Globus pallidus (tissue), 1 donor: Measurements from ENCODE around the gene STXBP5L.
"Not testable (repeated sequence)": the region's sequence is repeated elsewhere in the genome, so short reads cannot be mapped to it uniquely, and the experiment has no call there.

ENCODE experiments used
- DNase-seq: peaks from one replicate; pipeline ENCODE4 v3.0.0-alpha.2; 2015; ENCODE audit warnings: low spot score

Gene STXBP5L

GRCh38 chr3:121231872-121232271 is 323.9 kb downstream of the STXBP5L start:
- DNase-seq, result no peak

- no peak for DNase-seq
These were observed 324.6 kb downstream of the STXBP5L start for GRCh38 chr3:121232309-121233225.

DNA sequence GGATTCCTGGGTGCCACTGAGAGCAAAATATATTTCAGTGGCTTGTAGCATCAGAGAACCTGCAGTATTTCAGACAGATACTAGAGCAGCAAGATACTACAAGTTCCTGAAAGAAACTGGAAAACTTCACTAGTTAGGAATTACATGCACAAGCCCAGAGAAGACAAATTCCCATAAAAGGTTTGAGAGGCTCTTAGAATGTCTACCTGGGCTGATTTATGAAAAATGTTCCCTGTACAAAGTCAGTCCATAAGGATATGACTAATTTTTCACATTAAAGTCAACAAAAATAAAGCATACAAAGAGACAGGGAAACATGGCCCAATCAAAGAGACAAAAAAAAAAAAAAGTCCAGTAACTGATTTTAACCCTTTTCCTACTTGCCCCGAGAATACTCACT is 335.2 kb downstream of the STXBP5L start:
- no peak for DNase-seq

DNA sequence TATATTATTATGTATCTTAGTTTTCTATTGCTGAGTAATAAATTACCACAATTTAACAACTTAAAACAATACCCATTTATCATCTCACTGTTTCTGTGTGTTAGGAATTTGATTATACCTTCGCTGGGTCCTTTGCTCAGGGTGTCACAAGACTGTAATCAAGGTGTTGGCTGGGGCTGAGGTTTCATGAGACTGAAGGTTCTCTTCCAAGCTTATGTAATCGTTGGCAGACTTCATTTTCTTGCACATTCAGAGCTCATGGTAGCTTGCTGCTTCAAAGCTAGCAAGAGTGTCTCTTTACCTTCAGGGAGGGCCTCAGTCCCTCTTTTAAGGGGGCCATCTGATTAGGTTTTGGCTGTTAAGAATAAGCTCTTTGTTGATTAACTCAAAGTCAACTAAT is 344.7 kb downstream of the STXBP5L start:
- DNase-seq, result no peak

GRCh38 chr3:121269389-121269788 is 361.4 kb downstream of the STXBP5L start:
- DNase-seq, result no peak

- no peak for DNase-seq
These were observed 366.4 kb downstream of the STXBP5L start for GRCh38 chr3:121274411-121274810.

- no peak for DNase-seq
These were observed 387.4 kb downstream of the STXBP5L start for GRCh38 chr3:121295452-121295851.

DNA sequence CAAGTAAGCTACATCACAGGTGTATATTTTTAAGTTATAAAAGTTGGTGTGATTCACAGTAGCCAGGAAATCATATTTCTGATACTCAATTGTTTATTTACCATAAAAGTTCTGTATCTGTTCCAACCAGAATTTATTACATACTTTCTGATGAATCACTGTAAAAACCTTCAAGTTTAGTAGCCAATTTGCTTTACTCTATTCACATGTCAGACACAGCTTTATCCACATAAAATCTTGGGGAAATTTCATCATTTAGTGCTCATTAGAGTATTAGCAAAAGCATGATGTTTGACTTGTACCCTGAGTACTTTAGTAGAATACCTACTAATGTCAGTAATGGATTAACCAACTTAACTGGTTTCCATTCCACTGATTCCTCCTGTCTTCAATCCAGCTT is 388.0 kb downstream of the STXBP5L start:
- no peak for DNase-seq

GRCh38 chr3:121324320-121324719 is 416.3 kb downstream of the STXBP5L start:
- no peak for DNase-seq

- DNase-seq, result no peak
These were observed 422.1 kb downstream of the STXBP5L start for GRCh38 chr3:121330118-121330517.

DNA sequence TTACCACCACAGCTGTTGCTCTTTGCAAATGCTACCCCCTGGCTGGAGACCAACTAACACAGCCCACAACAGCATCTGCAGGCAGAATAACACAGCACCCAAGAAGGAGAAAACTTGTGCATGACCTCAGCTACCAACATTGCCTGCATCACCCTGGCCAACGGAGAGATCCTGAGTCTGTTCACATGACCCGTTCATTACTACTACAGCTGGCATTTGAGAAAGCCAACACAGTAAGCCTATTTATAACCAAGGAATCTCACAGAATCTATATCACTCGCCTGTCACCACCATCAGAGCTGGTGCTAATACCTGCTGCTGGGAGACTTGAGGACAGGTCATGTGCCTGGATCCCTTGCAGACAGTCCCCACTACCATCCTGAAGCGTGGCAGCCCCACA is 422.6 kb downstream of the STXBP5L start:
- no peak for DNase-seq

- DNase-seq, result not testable (repeated sequence)
These were observed 448.0 kb downstream of the STXBP5L start for GRCh38 chr3:121355960-121356359.

- no peak for DNase-seq
These were observed 454.2 kb downstream of the STXBP5L start for GRCh38 chr3:121362035-121362734.

GRCh38 chr3:121388308-121388707 is 480.3 kb downstream of the STXBP5L start:
- not testable (repeated sequence) for DNase-seq

GRCh38 chr3:121395967-121396366 is 488.0 kb downstream of the STXBP5L start:
- not testable (repeated sequence) for DNase-seq

DNA sequence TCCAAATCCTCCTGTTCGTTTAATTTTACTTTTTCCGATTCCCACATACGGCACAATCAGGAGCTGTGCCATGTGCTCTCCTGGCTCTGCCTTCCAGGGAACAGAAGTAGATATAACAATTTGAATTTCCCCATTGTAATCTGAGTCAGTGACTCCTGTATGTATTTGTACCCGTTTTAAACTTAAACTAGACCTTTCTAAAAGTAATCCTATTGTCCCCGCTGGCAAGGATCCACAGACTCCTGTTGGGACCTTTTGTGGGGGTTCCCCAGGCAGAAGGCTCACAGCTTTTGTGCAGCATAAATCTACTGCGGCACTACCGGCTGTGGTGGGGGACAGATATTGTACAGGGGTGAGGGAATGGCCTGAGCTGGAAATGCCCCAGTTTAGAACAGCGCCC is 490.0 kb downstream of the STXBP5L start:
- not testable (repeated sequence) for DNase-seq

DNA sequence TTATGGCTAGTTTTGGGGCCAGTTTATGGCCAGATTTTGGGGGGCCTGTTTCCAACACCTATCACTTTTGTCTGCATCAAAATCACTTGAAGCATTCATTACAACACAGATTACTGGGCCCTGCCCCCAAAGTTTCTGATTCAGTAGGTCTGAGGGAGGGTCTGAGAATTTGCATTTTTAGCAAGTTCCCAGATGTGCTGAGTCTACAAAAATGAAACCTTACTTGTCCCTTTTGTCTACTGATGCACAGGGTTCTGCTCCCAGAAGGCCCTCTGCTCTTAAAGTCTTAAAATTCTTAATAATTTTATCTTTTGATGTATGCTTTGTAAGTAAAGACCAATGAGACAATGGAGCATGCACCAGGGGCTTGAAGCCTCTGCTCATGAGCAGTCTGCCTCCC is 491.8 kb downstream of the STXBP5L start:
- DNase-seq, result no peak

GRCh38 chr3:121405631-121406030 is 497.6 kb downstream of the STXBP5L start:
- DNase-seq, result no peak

DNA sequence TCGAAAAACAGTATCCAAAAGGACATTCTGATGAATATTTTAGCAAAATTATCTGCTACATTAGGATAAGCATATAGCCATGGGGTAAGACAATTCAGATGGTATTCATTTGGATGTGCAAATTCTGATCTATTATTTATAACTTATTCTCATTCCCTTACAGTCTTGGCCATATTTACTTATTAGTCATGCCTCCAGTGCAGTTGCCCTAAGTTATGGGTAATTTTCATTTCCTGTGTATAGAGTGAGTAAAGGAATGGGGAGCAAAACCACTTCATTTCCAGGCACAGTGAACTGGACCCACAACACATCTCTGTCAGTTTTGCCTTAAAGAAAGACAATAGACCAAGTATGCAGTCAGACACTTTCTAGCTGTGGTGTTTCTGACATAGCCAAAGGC is 503.5 kb downstream of the STXBP5L start:
- DNase-seq, result no peak

- no peak for DNase-seq
These were observed 506.9 kb downstream of the STXBP5L start for GRCh38 chr3:121414924-121415323.

- no peak for DNase-seq
These were observed 510.2 kb downstream of the STXBP5L start for GRCh38 chr3:121418182-121418581.

- DNase-seq, result no peak
These were observed 516.5 kb downstream of the STXBP5L start for GRCh38 chr3:121424549-121424948.

- no peak for DNase-seq
These were observed 522.7 kb downstream of the STXBP5L start for GRCh38 chr3:121430664-121431215.
